Measurements from ENCODE around the gene GALNT2. TPM values are rescaled to one million over a fixed set of nuclear protein-coding genes. Genes with fewer than 3 reads are reported as not detected.

The GALNT2 gene
- total and polyA plus RNA-seq, 3 experiments from 2014 or later = 15.7 to 69.0 (median 65.6) TPM

DNA sequence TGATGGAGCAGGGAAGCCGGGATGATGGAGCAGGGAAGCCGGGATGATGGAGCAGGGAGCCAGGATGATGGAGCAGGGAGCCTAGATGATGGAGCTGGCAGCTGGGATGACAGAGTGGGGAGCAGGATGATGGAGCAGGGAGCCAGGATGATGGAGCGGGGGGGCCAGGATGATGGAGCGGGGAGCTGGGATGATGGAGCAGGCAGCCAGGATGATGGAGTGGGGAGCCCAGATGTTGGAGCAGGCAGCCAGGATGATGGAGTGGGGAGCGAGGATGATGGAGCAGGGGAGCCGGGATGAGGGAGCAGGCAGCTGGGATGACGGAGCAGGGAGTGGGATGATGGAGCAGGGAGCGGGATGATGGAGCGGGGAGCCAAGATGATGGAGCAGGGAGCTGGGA lies 16.0 kb downstream of the GALNT2 start:
- Histone ChIP-seq H3K4me3 (ENCODE audit: low read length) (no peak overlapping the region), H3K9me3 (ENCODE audit: low read length) (no peaks in the 10 kb centered on the region), H3K36me3 (ENCODE audit: insufficient read depth, low read length) (no peaks in the 10 kb centered on the region), H3K4me1 (ENCODE audit: insufficient read depth, low read length) (peaks cover 13% of the 10 kb centered on the region), H3K27me3 (ENCODE audit: insufficient read depth, low read length, poor library complexity, severe bottlenecking) (no peaks in the 10 kb centered on the region), H3K27ac (ENCODE audit: low read depth, low read length) (no peak overlapping the region)
- H3K27me3 Mint-ChIP-seq = peaks cover 0 to 2% of the 10 kb centered on the region in 2 donors
- ChIA-PET CTCF (interaction anchor here (1.8 kb wide), 1 partner anchor 22 kb away, joined by 4 read pairs; no protein-coding TSS in a partner anchor), POLR2A (interaction anchor here (1.3 kb wide), 1 partner anchor 11 kb away, joined by 3 read pairs; no protein-coding TSS in a partner anchor)
- peak overlapping the region in 2 of 7 donors; percentile 38 to 73 for H3K4me3 Mint-ChIP-seq
- peaks cover 38 to 94% (median 60%) of the 10 kb centered on the region in 3 donors for H3K4me1 Mint-ChIP-seq
- H3K27ac Mint-ChIP-seq = peak overlapping the region in 6 of 8 donors; percentile 31 to 93 (median 64)
- H3K9me3 Mint-ChIP-seq = no peaks in the 10 kb centered on the region
- peaks cover 0 to 8% (median 0%) of the 10 kb centered on the region in 3 donors for H3K36me3 Mint-ChIP-seq
- no peak for DNase-seq

DNA sequence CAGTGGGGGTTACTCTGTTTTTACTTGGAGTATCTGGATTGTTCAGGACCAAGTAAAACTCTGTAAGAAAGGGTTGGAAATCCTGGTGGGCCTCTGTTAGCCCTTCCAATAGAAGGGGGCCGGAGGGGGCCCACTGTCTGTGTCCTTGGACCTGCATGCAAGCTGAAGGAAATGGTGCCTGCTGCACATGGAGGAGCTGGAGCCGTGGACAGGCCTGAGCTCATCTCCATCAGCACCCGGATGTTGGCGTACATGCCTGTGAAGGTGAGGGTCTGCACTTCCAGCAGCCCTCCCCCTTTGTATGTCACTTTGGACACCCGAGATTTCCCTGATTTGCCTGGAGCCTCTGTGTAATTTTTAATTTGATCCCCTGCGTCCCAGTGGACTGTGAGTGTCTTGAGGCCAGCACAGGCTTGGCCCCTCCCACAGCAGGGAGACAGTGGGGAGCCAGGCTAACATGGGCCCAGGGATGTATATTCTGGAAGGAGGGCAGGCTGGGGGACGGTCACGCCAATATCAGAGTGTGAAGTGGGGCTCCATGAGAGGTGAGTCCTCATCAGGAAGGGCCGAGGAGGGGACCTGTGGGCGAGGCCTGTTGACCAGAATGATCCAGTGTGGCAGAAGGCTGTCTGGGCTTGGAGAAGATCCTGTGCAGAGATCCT lies 16.8 kb downstream of the GALNT2 start:
- Mint-ChIP-seq H3K4me1 (peaks cover 41 to 96% (median 66%) of the 10 kb centered on the region in 3 donors), H3K27me3 (peaks cover 0 to 2% of the 10 kb centered on the region in 2 donors), H3K9me3 (no peaks in the 10 kb centered on the region), H3K36me3 (peaks cover 0 to 9% (median 0%) of the 10 kb centered on the region in 3 donors), H3K4me3 (peak overlapping the region in 5 of 7 donors; percentile 35 to 59 (median 43)), H3K27ac (peak overlapping the region; percentile 40 to 94 (median 76))
- POLR2A ChIA-PET = interaction anchor here (0.9 kb wide), 1 partner anchor 17 kb away, joined by 3 read pairs; the partner anchor contains the start of gene GALNT2
- Histone ChIP-seq H3K9me3 (ENCODE audit: low read length) (no peaks in the 10 kb centered on the region), H3K27ac (ENCODE audit: low read depth, low read length) (no peak overlapping the region), H3K27me3 (ENCODE audit: insufficient read depth, low read length, poor library complexity, severe bottlenecking) (no peaks in the 10 kb centered on the region), H3K4me3 (ENCODE audit: low read length) (no peak overlapping the region), H3K36me3 (ENCODE audit: insufficient read depth, low read length) (no peaks in the 10 kb centered on the region), H3K4me1 (ENCODE audit: insufficient read depth, low read length) (peaks cover 13% of the 10 kb centered on the region)
- CTCF ChIA-PET = interaction anchor here (0.6 to 1.8 kb wide), 2 partner anchors 21 to 743 kb away, joined by 3 to 4 read pairs; no protein-coding TSS in a partner anchor
- DNase-seq = no peak

DNA sequence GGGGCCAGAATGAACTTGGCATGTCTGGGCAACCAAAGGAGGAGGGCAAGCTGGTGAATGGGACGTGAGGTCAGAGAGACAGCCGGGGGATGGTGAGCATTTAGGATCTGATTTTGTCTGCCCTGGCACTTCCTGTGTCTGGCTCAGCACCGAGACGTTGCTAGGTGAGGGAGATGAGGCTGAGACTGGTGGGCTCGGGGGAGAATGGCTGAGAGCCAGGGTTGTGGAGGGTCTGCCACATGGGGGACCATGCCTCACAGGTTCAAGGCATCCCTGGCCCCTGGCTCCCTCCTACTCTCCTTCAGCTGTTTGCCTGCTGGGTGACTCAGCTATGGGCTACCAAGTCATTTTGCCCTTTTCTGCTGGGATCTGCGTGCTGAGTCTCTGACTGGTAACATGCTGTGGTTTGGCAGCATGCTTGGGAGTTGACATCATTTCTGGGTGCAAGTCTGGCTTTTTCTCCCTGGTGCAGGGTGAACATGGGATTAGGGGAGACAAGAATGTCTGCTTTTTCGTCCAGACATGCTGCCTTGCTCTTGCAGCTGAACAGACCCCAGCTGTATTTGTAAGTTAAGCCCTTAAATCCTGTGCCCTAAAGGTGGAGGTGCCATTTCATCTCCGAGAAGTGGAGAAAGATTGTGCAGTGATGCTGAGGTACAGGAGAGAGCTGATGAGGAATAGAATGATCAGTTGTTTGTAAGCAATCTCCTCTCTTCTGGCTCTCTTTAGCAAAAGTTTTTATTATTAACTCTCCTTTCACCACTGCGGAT lies 17.6 kb downstream of the GALNT2 start:
- peak in 1 of 5 donors; percentile 54 for DNase-seq
- peaks cover 13% of the 10 kb centered on the region for H3K4me1 ChIP-seq (ENCODE audit: insufficient read depth, low read length)
- H3K9me3 ChIP-seq (ENCODE audit: low read length) = no peaks in the 10 kb centered on the region
- Mint-ChIP-seq H3K27ac (peak overlapping the region; percentile 40 to 94 (median 76)), H3K27me3 (peaks cover 0 to 2% of the 10 kb centered on the region in 2 donors), H3K4me1 (peaks cover 40 to 96% (median 69%) of the 10 kb centered on the region in 3 donors), H3K9me3 (no peaks in the 10 kb centered on the region), H3K36me3 (peaks cover 0 to 15% (median 0%) of the 10 kb centered on the region in 3 donors), H3K4me3 (peak overlapping the region in 4 of 7 donors; percentile 35 to 59 (median 47))
- POLR2A ChIA-PET = interaction anchor here (0.9 kb wide), 1 partner anchor 18 kb away, joined by 3 read pairs; the partner anchor contains the start of gene GALNT2
- CTCF ChIA-PET = interaction anchor here (1.8 kb wide), 1 partner anchor 20 kb away, joined by 4 read pairs; no protein-coding TSS in a partner anchor
- no peaks in the 10 kb centered on the region for H3K27me3 ChIP-seq (ENCODE audit: insufficient read depth, low read length, poor library complexity, severe bottlenecking)
- H3K4me3 ChIP-seq (ENCODE audit: low read length) = no peak overlapping the region
- no peaks in the 10 kb centered on the region for H3K36me3 ChIP-seq (ENCODE audit: insufficient read depth, low read length)
- H3K27ac ChIP-seq (ENCODE audit: low read depth, low read length) = no peak overlapping the region

DNA sequence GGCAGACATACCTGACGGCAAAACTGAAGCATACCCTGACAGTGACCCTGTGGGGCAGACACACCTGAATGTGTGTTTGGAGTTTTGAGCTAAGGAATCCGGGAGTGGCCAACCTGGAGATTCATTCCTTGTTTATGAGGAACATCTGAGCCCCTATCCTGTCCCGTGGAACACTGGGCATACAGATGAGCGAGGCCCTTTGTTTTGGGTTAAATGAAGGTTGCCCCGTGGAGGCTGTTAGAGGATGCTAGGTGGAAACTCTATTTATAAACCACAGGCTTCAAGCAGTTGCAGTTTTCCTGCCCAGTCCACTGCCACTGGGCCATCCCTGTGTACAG lies 18.1 kb downstream of the GALNT2 start:
- POLR2A ChIA-PET = no interaction called here
- Mint-ChIP-seq H3K36me3 (peaks cover 1 to 17% (median 3%) of the 10 kb centered on the region in 3 donors), H3K9me3 (no peaks in the 10 kb centered on the region), H3K27ac (peak overlapping the region in 2 of 8 donors; percentile 24 to 89), H3K4me3 (no peak overlapping the region), H3K4me1 (peaks cover 38 to 96% (median 65%) of the 10 kb centered on the region in 3 donors), H3K27me3 (peaks cover 0 to 2% of the 10 kb centered on the region in 2 donors)
- no peaks in the 10 kb centered on the region for H3K9me3 ChIP-seq (ENCODE audit: low read length)
- H3K27ac ChIP-seq (ENCODE audit: low read depth, low read length) = no peak overlapping the region
- peaks cover 13% of the 10 kb centered on the region for H3K4me1 ChIP-seq (ENCODE audit: insufficient read depth, low read length)
- H3K4me3 ChIP-seq (ENCODE audit: low read length) = no peak overlapping the region
- no peaks in the 10 kb centered on the region for H3K27me3 ChIP-seq (ENCODE audit: insufficient read depth, low read length, poor library complexity, severe bottlenecking)
- CTCF ChIA-PET = interaction anchor here (1.1 kb wide), 1 partner anchor 8 kb away, joined by 3 read pairs; no protein-coding TSS in a partner anchor
- no peak for DNase-seq
- H3K36me3 ChIP-seq (ENCODE audit: insufficient read depth, low read length) = no peaks in the 10 kb centered on the region

DNA sequence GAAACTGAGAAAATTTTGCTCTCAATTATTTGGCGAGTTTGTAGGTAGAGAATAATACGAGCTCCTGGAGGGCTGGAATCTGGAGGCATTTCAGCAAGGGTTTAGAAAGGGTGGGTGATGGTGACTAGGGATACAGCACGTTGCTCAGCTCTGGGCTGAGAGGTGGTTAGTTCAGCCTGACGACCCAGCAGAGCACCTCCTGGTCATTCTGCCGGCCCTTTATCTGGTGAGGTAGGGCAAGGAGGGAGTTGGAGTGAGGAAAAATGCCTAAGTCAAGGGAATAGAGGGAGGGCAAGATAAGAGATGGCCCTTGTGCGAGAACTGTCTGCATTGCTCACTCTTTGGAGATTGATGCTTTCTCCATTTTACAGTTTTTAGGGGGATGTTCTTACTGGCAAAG lies 19.1 kb downstream of the GALNT2 start:
- Histone ChIP-seq H3K4me3 (ENCODE audit: low read length) (no peak overlapping the region), H3K9me3 (ENCODE audit: low read length) (no peaks in the 10 kb centered on the region), H3K36me3 (ENCODE audit: insufficient read depth, low read length) (no peaks in the 10 kb centered on the region), H3K27ac (ENCODE audit: low read depth, low read length) (no peak overlapping the region), H3K4me1 (ENCODE audit: insufficient read depth, low read length) (peaks cover 13% of the 10 kb centered on the region), H3K27me3 (ENCODE audit: insufficient read depth, low read length, poor library complexity, severe bottlenecking) (no peaks in the 10 kb centered on the region)
- CTCF ChIA-PET = interaction anchor here (1.1 kb wide), 1 partner anchor 9 kb away, joined by 3 read pairs; no protein-coding TSS in a partner anchor
- Mint-ChIP-seq H3K4me3 (no peak overlapping the region), H3K27ac (peak overlapping the region in 2 of 8 donors; percentile 73 to 74), H3K36me3 (peaks cover 3 to 23% (median 6%) of the 10 kb centered on the region in 3 donors), H3K9me3 (no peaks in the 10 kb centered on the region), H3K4me1 (peaks cover 38 to 95% (median 67%) of the 10 kb centered on the region in 3 donors), H3K27me3 (peaks cover 0 to 2% of the 10 kb centered on the region in 2 donors)
- POLR2A ChIA-PET = no interaction called here
- no peak for DNase-seq

DNA sequence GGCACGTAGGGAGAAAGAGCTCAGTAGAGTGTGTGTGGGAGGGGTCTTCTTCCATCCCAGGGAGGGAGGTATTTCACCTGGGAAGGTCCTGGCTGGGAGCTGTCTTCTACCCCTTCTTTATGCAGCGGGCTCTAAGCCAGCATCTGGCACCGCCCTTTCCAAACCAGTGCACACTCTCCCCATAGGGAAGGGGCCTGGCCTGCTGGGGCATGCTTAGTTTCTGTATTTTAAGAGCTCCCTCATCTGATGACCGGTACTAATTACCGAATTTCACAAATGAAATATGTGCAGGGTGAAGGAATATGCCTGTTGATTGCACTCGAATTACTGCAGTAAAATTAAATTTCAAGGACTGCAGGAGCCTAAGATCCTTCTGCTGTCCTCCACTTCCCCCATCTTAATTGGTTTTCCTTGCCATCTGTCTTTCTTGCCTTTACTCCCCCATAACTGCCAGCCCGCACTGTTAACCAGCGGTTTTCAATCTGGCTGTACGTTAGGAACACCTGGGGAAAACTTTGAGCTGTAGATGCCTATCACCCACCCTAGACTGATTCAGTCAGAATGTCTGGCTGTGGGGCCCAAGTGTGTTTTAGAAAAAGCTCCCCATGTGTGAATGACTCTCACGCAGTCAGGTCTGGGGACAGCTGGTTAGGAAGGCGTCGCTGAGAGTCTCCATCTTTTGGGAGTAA lies 20.1 kb downstream of the GALNT2 start:
- Histone ChIP-seq H3K4me3 (ENCODE audit: low read length) (no peak overlapping the region), H3K27me3 (ENCODE audit: insufficient read depth, low read length, poor library complexity, severe bottlenecking) (no peaks in the 10 kb centered on the region), H3K4me1 (ENCODE audit: insufficient read depth, low read length) (peaks cover 13% of the 10 kb centered on the region), H3K9me3 (ENCODE audit: low read length) (no peaks in the 10 kb centered on the region), H3K36me3 (ENCODE audit: insufficient read depth, low read length) (peaks cover 3% of the 10 kb centered on the region), H3K27ac (ENCODE audit: low read depth, low read length) (no peak overlapping the region)
- Mint-ChIP-seq H3K4me3 (no peak overlapping the region), H3K27me3 (peaks cover 0 to 2% of the 10 kb centered on the region in 2 donors), H3K36me3 (peaks cover 3 to 22% (median 8%) of the 10 kb centered on the region in 3 donors), H3K9me3 (no peaks in the 10 kb centered on the region), H3K4me1 (peaks cover 35 to 93% (median 66%) of the 10 kb centered on the region in 3 donors), H3K27ac (peak overlapping the region in 1 of 8 donors; percentile 35)
- POLR2A ChIA-PET = interaction anchor here (0.5 kb wide), 1 partner anchor 604 kb away, joined by 6 read pairs; no protein-coding TSS in a partner anchor
- DNase-seq = no peak
- CTCF ChIA-PET = interaction anchor here (0.9 kb wide), 1 partner anchor 12 kb away, joined by 3 read pairs; no protein-coding TSS in a partner anchor

DNA sequence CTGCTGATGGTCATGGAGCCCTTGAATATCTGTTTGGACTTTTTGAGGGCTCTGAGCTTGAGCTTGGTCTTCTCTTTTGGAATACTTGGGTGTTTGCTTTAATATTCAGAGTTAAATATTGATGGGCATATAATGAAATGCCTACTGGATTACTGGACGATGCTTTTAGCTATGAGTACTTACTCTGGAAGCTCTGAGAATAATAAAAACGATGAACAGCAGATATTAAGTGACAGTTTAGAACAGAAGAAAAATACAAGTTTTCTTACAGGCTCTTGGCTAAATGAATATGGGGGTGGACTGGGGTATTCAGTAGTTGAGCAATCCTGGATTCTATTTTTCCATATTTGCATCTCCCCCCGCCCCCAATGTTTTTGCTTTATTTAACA lies 20.7 kb downstream of the GALNT2 start:
- Mint-ChIP-seq H3K9me3 (no peaks in the 10 kb centered on the region), H3K27ac (peak overlapping the region in 1 of 8 donors; percentile 18), H3K36me3 (peaks cover 3 to 25% (median 8%) of the 10 kb centered on the region in 3 donors), H3K27me3 (no peaks in the 10 kb centered on the region), H3K4me1 (peaks cover 31 to 88% (median 62%) of the 10 kb centered on the region in 3 donors), H3K4me3 (no peak overlapping the region)
- ChIA-PET POLR2A (no interaction called here), CTCF (interaction anchor here (0.9 kb wide), 1 partner anchor 11 kb away, joined by 3 read pairs; no protein-coding TSS in a partner anchor)
- no peak for DNase-seq
- H3K4me3 ChIP-seq (ENCODE audit: low read length) = no peak overlapping the region
- H3K4me1 ChIP-seq (ENCODE audit: insufficient read depth, low read length) = peaks cover 13% of the 10 kb centered on the region
- peaks cover 3% of the 10 kb centered on the region for H3K36me3 ChIP-seq (ENCODE audit: insufficient read depth, low read length)
- H3K9me3 ChIP-seq (ENCODE audit: low read length) = no peaks in the 10 kb centered on the region
- H3K27ac ChIP-seq (ENCODE audit: low read depth, low read length) = no peak overlapping the region
- H3K27me3 ChIP-seq (ENCODE audit: insufficient read depth, low read length, poor library complexity, severe bottlenecking) = no peaks in the 10 kb centered on the region
